NCI-H446 treated with DMSO at 0.1 percent for 48 hours (cell line): ENCODE data around the gene ALG12.
"Not testable (repeated sequence)": the region's sequence is repeated elsewhere in the genome, so short reads cannot be mapped to it uniquely, and the experiment has no call there.

Experiments used
- DNase-seq: peaks from one replicate; lab custom pipeline; 2025; lab: John Stamatoyannopoulos, UW

Gene ALG12

GRCh38 chr22:49945042-49945794 lies 27.0 kb upstream of the ALG12 start:
- DNase-seq, result not testable (repeated sequence)

GRCh38 chr22:49944399-49944891 lies 26.2 kb upstream of the ALG12 start:
- no peak for DNase-seq

- no peak for DNase-seq
Observed at GRCh38 chr22:49943771-49944398, 25.6 kb upstream of the ALG12 start.

GRCh38 chr22:49943405-49943765 lies 25.1 kb upstream of the ALG12 start:
- DNase-seq, result no peak

- DNase-seq, result no peak
Observed at GRCh38 chr22:49942565-49943404, 24.5 kb upstream of the ALG12 start.

GRCh38 chr22:49941507-49942316 lies 23.5 kb upstream of the ALG12 start:
- no peak for DNase-seq

- no peak for DNase-seq
Observed at GRCh38 chr22:49938565-49939136, 20.4 kb upstream of the ALG12 start.

GRCh38 chr22:49937758-49938564 lies 19.7 kb upstream of the ALG12 start:
- no peak for DNase-seq

- DNase-seq, result no peak
Observed at GRCh38 chr22:49936973-49937757, 18.9 kb upstream of the ALG12 start.

GRCh38 chr22:49936018-49936972 lies 18.1 kb upstream of the ALG12 start:
- no peak for DNase-seq

- no peak for DNase-seq
Observed at GRCh38 chr22:49935561-49935960, 17.3 kb upstream of the ALG12 start.

GRCh38 chr22:49934891-49935557 lies 16.8 kb upstream of the ALG12 start:
- DNase-seq, result no peak

GRCh38 chr22:49934160-49934890 lies 16.1 kb upstream of the ALG12 start:
- DNase-seq, result no peak

GRCh38 chr22:49933236-49934159 lies 15.3 kb upstream of the ALG12 start:
- DNase-seq, result no peak

GRCh38 chr22:49930596-49931412 lies 12.6 kb upstream of the ALG12 start:
- DNase-seq, result no peak
